Endometrial microvascular endothelial cells (primary cell): ENCODE results near the gene ANTXR2. TPM values are rescaled to one million over a fixed set of nuclear protein-coding genes. Genes with fewer than 3 reads are reported as not detected.
"Not testable (repeated sequence)": the region's sequence is repeated elsewhere in the genome, so short reads cannot be mapped to it uniquely, and the experiment has no call there.

Experiments used
- in situ Hi-C: cut with HindIII; loops from 2 replicates; pipeline ENCODE4 v1.10.0; 2017; ENCODE audit warnings: low sequenced_read_pairs, low pct_unique_long_range_greater_than_20kb; ENCODE audit errors: inconsistent ontology term
- total RNA-seq: library from RNA; depleted of rRNA; stranded (reverse); fragments of >200 nt; gene quantifications from one replicate; pipeline ENCODE4 v1.2.3, GENCODE V29; 2015; ENCODE audit errors: inconsistent ontology term

Gene ANTXR2
- 28.5 TPM for total RNA-seq

GRCh38 chr4:80072744-80073472, at the start of gene ANTXR2:
Gene ANTXR2, minus strand, starts transcription at chr4:80073229. Its CDS starts 669 bp downstream, at chr4:80072560.
- in situ Hi-C loops = no loop called here

- in situ Hi-C loops = not testable (repeated sequence)
Measured at GRCh38 chr4:80121815-80122214, 48.8 kb upstream of the ANTXR2 start.

GRCh38 chr4:80119620-80120019, 46.6 kb upstream of the ANTXR2 start:
- in situ Hi-C loops = not testable (repeated sequence)

GRCh38 chr4:80116516-80116915, 43.5 kb upstream of the ANTXR2 start:
- in situ Hi-C loops = no loop called here

- in situ Hi-C loops = no loop called here
Measured at GRCh38 chr4:80115368-80116181, 42.5 kb upstream of the ANTXR2 start.

GRCh38 chr4:80114732-80115265, 41.8 kb upstream of the ANTXR2 start:
- in situ Hi-C loops = no loop called here

- in situ Hi-C loops = no loop called here
Measured at GRCh38 chr4:80113615-80114014, 40.6 kb upstream of the ANTXR2 start.

GRCh38 chr4:80112236-80112635, 39.2 kb upstream of the ANTXR2 start:
- in situ Hi-C loops = no loop called here

- in situ Hi-C loops = no loop called here
Measured at GRCh38 chr4:80111276-80111675, 38.2 kb upstream of the ANTXR2 start.

GRCh38 chr4:80107374-80107773, 34.3 kb upstream of the ANTXR2 start:
- in situ Hi-C loops = no loop called here

- in situ Hi-C loops = no loop called here
Measured at GRCh38 chr4:80104927-80105326, 31.9 kb upstream of the ANTXR2 start.

- in situ Hi-C loops = no loop called here
Measured at GRCh38 chr4:80103629-80104028, 30.6 kb upstream of the ANTXR2 start.

GRCh38 chr4:80101792-80102116, 28.7 kb upstream of the ANTXR2 start:
- in situ Hi-C loops = no loop called here

GRCh38 chr4:80101071-80101791, 28.2 kb upstream of the ANTXR2 start:
- in situ Hi-C loops = no loop called here

GRCh38 chr4:80099671-80100070, 26.6 kb upstream of the ANTXR2 start:
- in situ Hi-C loops = no loop called here

- in situ Hi-C loops = no loop called here
Measured at GRCh38 chr4:80098635-80099034, 25.6 kb upstream of the ANTXR2 start.

GRCh38 chr4:80097400-80098177, 24.6 kb upstream of the ANTXR2 start:
- in situ Hi-C loops = no loop called here

- in situ Hi-C loops = no loop called here
Measured at GRCh38 chr4:80096175-80096850, 23.3 kb upstream of the ANTXR2 start.
